Thyroid gland (tissue), 4 donors: ENCODE results near the gene CCDC192.

Experiments used
- POLR2A ChIP-seq, 2 donors: fragments of 450-650 bp; IDR thresholded peaks; one replicate each; pipeline ENCODE4 v1.6.1; 2017; ENCODE audit warnings: antibody characterized with exemption in 2 of 2, mild to moderate bottlenecking in 2 of 2, moderate library complexity in 1 of 2
- TF ChIP-seq, protein P1 (sequence below), 6 experiments: fragments of 200-600 bp in 3 of 6; fragments of 450-650 bp in 3 of 6; sonication (generic) in 3 of 6; IDR thresholded peaks; one replicate each; pipeline ENCODE4 v1.5.1; 2016 to 2019; ENCODE audit warnings: antibody characterized with exemption in 6 of 6, mild to moderate bottlenecking in 2 of 6, inconsistent platforms in 1 of 6, moderate library complexity in 1 of 6

DNA sequence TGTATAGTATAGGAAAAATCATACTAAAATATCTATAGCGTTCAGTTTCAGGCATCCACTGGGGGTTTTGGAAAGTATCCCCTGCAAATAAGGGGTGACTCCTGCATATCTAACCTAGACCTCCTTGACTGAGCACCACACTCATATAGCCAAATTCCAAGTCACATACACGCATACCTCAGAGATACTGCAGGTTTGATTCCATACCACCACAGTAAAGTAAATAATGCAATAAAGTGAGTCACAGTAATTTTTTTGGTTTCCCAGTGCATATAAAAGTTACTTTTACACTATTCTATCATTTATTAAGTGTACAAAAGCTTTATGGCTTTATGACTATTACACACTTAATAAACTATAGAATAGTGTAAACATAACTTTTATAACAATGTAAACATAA is 151.3 kb downstream of the CCDC192 start:
- TF ChIP-seq, protein P1, sequence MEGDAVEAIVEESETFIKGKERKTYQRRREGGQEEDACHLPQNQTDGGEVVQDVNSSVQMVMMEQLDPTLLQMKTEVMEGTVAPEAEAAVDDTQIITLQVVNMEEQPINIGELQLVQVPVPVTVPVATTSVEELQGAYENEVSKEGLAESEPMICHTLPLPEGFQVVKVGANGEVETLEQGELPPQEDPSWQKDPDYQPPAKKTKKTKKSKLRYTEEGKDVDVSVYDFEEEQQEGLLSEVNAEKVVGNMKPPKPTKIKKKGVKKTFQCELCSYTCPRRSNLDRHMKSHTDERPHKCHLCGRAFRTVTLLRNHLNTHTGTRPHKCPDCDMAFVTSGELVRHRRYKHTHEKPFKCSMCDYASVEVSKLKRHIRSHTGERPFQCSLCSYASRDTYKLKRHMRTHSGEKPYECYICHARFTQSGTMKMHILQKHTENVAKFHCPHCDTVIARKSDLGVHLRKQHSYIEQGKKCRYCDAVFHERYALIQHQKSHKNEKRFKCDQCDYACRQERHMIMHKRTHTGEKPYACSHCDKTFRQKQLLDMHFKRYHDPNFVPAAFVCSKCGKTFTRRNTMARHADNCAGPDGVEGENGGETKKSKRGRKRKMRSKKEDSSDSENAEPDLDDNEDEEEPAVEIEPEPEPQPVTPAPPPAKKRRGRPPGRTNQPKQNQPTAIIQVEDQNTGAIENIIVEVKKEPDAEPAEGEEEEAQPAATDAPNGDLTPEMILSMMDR (IDR thresholded peaks at IDR 0.05), result no peak
- no peak for TF ChIP-seq POLR2A (IDR thresholded peaks at IDR 0.05)
